CD4-positive, alpha-beta T cell treated with Interleukin-21 for 1 hour (primary cell): Measurements from ENCODE around the gene YIF1B.
A peak's percentile ranks its signal among the peaks of the same experiment; 100 is the strongest.

Experiments used
- DNase-seq: peaks from one replicate; pipeline ENCODE4 v3.0.0-alpha.2; 2020

The YIF1B gene

GRCh38 chr19:38303517-38304351, 12.0 kb downstream of the YIF1B start, which contains the start of gene C19orf33:
TSS of gene C19orf33 (plus strand) at chr19:38304251. CDS start at chr19:38304262, 11 bp downstream.
- DNase-seq, result no peak

DNA sequence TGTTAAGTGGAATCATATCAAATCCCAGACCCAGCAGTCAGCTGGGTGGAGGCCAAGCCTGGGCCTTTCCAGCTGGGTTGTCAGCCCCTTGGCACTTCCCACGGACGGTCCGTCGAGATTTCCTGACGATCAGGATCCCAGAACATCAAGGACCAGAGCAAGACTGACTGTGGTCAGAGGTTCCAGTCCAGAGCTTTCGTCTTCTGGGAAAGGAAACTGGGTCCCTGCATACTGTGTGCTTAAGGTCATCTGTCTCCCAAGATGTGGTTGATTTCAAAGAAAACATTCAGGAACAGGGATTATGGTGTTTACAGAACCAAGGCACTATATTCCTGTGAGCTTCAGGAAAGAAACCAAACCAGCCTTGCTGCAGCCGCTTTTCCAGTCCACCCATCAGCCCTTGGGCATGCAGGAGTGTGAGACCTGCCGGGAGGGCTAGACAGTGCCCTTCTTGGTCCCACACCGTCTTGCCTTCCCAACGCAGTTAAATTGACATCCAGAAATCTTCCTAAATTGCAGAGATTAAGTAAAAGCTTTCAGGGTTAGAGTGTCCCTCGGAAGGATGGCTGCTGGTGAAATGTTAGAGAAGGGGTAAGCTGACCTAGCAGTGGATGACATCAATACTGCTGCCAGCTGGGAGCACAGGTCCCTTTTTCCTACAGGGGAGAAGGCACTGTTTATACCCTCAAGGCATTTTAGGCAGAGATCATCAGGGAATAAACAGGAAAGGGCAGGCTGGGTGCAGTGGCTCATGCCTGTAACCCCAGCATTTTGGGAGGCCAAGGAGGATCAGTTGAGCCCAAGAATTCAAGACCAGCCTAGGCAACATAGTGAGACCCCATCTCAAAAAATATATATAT, 16.7 kb downstream of the YIF1B start:
- DNase-seq, result no peak

- no peak for DNase-seq
These were observed 21.7 kb downstream of the YIF1B start for GRCh38 chr19:38294090-38294489.

- no peak for DNase-seq
These were observed 22.5 kb downstream of the YIF1B start for GRCh38 chr19:38293281-38293680.

- DNase-seq, result no peak
These were observed 23.9 kb downstream of the YIF1B start for GRCh38 chr19:38291855-38292254.

GRCh38 chr19:38290631-38291147, 25.1 kb downstream of the YIF1B start:
- no peak for DNase-seq

DNA sequence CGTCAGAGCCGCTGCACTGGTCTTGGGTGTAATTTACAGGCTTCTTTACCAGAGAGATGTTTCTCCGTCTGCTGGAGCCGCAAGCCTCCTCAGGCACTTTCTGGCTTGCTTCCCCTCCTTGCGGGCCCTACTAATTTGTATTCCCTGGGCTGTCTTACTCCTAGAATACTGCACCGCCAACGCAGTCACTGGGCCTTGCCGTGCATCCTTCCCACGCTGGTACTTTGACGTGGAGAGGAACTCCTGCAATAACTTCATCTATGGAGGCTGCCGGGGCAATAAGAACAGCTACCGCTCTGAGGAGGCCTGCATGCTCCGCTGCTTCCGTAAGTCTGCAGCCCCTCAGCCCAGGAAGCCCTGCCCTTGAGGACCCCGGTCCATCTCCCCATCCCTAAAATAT, 25.8 kb downstream of the YIF1B start:
- DNase-seq, result no peak

DNA sequence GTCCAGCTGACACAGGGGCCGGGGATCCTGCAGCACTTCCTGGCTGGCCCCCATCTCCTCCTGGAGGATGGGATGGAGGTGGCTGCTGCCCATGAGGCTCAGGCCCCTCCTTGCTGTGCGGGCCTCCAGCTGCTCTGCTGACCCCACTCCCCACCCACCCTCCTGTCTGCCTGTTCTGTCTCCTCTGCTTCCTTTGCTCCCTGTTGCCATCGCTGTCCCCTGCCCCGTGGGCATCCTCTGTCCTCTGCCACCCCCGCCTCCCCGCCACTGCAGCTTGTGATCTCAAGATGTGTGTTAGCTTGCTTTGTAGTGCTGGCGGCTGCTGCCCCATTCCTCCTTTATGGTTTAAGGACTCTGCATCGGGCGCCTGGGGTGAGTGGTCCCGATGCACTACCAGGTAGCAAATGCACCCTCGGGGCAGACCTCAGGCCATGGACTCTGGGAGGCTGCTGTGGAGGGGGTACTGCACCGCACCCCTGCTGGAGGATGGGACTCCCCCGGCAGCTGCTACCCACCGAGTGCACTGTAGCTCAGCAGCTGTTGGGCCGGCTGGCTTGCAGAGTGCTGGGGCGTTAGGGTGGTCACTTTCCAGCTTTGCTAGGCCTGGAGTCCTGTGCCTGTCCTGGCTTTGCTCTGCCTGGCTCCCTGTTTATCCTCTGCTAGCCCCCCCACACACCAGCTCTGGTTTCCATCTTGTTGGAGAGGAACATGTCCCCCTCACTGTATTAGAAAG, 27.5 kb downstream of the YIF1B start:
- DNase-seq, result no peak

- DNase-seq, result no peak
These were observed 28.1 kb downstream of the YIF1B start for GRCh38 chr19:38287604-38288003.

GRCh38 chr19:38285567-38285966, 30.2 kb downstream of the YIF1B start:
- no peak for DNase-seq

DNA sequence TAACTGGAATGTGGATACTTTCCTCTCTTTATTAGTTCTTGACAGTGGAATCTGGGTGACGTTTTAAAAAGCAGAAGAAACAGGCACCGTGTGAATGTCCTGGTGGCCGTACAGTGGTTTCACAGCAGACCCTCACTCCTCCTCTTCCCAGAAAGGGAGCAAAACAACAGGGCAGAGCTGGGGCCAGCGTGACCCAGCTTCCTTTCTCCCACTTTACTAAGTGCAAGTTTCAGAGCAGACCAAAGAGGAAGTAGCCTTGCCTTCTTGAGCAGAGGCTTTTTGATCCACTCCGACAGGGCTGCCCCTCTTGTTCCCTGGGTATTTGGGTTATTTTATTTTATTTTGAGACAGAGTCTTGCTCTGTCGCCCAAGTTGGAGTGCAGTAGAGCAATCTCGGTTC, 31.3 kb downstream of the YIF1B start:
- no peak for DNase-seq

DNA sequence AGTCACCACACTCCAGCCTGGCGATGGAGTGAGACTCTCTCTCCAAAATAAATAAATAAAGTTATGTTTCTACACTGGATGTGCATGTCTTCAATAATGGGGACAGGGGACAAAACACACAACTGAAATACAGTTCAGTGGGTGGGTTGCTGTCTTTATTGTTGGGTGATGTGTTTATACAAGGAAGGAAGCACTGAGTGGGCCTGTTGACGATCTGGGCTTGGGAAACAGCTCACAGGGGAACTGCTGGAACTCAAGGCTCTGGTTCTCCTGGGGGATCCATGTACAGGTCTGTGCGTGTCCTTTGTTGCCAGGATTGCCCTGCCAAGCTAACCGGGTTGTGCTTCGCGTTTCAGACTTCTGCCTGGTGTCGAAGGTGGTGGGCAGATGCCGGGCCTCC, 32.5 kb downstream of the YIF1B start:
- DNase-seq, result no peak

DNA sequence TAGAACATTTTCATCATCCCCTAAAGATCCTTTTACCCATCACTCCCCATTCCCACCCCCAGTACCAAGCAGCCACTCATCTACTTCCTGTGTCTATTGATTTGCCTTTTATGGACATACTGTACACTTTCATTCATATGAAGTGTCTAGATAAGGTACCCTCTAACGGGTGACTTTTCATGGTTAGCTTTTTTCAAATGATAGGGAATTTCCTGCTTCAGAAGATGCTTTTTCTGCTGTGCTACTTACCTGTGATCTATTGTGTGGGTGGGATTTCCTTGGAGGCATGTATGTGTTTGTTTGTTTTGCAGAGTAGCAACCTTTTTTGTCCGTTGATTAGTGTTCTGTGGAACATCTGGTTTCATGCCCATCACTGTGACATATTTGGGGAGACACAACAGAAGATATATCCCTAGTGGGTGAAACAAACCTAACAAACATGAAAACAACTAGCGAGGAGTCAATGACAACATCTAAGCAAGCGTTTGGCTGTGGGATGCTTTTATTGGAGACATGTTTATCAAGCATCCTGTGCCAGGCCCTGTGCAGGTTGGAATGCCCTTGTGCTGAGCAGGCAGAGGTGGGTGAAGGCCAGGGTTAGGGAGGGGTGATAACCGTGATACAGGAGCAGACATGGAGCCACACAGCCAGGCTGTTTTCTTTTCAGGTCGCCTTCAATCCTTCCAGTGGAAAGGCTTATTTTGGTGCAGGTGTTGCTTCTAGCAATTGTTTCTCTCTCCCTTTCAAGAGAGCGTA, 33.8 kb downstream of the YIF1B start:
- peak; percentile 9 for DNase-seq

GRCh38 chr19:38280030-38280921, 35.5 kb downstream of the YIF1B start:
- DNase-seq, result no peak

DNA sequence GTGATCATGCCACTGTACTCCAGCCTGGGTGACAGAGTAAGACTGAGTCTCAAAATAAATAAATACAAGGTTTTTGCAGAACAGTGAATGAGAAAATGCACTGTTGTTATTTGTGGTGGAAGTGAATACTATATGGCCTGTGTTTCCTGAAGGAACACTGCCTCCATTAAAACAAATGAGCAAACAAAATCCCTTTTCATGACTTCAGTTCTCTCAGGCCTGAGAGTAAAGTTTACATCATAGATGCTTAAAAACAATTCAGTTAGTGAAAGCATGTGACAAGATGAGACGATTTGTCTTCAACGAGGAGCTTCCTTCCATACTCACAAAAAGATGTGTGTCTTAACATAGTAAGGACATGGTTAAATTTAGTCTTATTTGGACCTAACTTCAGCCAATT, 37.0 kb downstream of the YIF1B start:
- DNase-seq, result no peak

DNA sequence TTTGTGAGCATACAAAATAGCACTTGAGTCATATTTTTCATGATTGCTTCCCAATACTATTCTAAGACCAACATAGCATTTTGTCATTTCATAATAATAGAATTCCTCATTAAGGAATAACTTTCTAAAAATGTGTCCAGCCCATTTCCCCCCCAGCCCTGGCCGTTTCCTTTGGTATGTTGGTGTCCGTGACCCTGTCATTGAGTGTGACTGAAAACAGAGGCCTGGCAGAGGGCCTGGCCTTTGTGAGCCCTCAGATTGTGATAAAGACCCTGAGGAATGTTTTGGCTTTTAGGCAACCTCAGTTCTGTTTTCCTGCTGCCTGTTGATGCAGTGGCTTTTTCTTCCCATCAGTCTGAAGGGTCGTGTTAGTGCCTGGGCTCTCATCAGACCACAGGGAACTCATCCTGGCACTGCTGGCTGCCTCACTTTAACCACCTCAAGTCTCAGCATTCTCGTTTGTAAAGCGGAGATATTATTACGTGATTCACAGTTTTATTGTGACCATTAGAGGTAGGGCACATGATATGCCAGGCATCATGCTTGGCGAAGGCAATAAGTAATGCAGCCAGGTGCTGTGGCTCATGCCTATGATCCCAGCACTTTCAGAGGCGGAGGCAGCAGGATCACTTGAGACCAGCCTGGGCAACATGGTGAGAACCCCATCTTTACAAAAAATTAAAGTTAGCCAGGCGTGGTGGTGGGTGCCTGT, 37.6 kb downstream of the YIF1B start:
- DNase-seq, result no peak

GRCh38 chr19:38277549-38277948, 38.2 kb downstream of the YIF1B start:
- DNase-seq, result no peak

DNA sequence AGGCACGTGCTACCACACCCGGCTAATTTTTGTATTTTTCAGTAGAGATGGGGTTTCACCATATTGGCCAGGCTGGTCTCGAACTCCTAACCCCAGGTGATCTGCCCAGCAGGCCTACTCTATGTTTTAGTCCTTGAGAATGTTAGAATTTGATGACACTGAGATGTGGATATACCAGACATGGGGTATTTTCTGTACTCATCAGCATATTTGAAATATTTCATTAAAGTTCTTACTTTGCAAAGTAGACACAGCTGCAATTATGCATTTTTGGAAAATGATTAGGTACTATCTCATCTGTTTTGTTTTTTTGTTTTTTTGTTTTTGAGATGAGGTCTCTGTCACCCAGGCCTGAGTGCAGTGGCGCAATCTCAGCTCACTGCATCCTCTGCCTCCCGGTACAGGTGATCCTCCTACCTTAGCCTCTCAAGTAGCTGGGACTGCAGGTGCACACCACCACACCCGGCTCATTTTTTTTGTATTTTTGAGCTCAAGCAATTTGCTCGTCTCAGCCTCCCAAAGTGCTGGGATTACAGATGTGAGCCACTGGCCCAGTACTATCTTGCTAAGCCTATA, 38.7 kb downstream of the YIF1B start:
- no peak for DNase-seq

- no peak for DNase-seq
These were observed 41.0 kb downstream of the YIF1B start for GRCh38 chr19:38274739-38275138.

DNA sequence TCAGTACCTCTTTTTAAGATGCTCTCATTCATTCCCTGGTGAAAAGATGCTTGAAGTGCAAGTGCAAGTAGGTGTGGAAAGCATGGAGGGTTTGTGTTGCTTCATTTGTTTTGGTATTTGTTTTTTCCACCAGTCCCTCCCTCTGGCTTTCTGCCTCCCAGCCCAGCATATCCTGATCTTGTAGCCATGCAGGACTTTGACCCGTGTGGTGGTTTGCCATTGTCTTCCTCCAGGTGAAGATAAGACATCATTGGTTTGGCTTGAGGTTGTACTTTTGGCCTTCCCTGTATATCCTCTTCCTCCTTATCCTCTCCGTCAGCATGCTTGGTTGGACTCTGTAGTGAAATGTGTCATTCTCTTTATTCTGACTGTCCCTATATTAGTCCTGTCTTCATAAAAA, 42.2 kb downstream of the YIF1B start:
- DNase-seq, result no peak
